HG02588 (cell line): ENCODE measurements around the gene EYA4.

Source experiments
- ATAC-seq: cut with Tn5 transposase; IDR thresholded peaks from one replicate; pipeline ENCODE4 v1.9.1; 2021; ENCODE audit warnings: mild to moderate bottlenecking, moderate library complexity; ENCODE audit not compliant: unreplicated experiment

Gene EYA4

DNA sequence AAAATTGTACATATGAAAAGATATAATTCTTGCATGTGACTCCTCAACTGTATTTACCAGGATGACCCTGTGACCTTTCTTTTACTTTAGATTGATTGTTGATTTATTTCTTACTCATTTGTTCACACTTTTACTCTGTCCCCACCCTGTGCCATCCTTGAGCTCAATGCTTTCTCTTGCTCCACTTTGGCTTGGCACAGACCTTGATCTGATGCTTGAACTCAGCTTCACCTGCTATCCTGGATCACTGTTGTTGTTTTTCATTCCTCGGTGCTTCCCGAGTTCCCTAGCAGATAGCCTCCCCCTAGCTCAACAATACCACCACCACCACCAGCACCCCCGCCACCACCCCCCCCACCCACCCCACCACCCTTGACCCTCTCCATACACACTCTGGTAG lies 102.1 kb downstream of the EYA4 start:
- ATAC-seq = no peak

GRCh38 chr6:133348846-133349245 lies 107.7 kb downstream of the EYA4 start:
- ATAC-seq = no peak

GRCh38 chr6:133350928-133351327 lies 109.8 kb downstream of the EYA4 start:
- ATAC-seq = no peak

DNA sequence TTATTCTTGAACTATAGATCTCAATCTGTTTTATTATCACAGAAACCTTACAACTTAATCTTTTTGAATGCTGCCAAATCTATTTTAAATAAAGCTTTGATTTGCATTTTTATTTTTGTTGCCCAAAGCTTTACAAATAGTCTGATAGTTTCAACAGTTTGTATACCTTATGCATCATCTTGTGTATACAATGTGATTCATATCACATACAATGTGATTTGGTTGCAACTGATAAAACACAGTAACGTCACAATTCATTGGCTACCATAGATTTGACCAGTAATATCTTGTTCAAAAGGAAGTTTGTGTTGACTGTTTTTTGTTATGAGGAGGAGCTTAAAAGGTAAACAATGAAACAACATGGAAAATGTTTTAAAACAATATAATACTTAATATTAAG lies 110.9 kb downstream of the EYA4 start:
- no peak for ATAC-seq

GRCh38 chr6:133353061-133353460 lies 111.9 kb downstream of the EYA4 start:
- ATAC-seq = no peak

GRCh38 chr6:133355922-133356321 lies 114.8 kb downstream of the EYA4 start:
- no peak for ATAC-seq

DNA sequence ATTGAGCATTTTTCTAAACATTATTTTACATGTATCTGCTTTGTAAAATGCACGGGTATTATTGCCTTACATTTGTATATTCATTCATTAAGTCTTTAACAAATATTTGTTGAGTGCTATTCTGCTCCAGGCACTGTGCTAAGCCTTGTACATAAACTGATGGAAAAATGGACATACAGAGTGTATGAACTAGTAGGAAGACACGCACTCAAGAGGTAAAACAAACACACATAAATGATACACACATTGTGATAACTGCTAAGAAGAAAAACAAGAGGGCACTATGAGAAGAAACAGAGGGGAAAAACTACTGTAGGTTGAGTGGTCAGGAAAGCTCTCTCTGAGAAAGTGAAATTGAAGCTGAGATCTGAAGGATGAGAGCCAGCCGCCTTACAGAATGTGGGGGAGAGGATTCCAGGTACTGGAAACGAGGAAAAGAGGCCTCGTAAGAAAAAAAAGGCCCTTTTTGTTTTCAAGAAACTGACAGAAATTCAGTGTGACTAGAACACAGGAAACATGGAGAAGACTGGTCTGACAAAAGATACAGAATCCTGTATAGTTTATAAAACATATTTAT lies 117.5 kb downstream of the EYA4 start:
- no peak for ATAC-seq

GRCh38 chr6:133359256-133359655 lies 118.1 kb downstream of the EYA4 start:
- no peak for ATAC-seq

- ATAC-seq = no peak
Measured at GRCh38 chr6:133359760-133360159, 118.6 kb downstream of the EYA4 start.

- no peak for ATAC-seq
Measured at GRCh38 chr6:133360194-133360593, 119.0 kb downstream of the EYA4 start.

DNA sequence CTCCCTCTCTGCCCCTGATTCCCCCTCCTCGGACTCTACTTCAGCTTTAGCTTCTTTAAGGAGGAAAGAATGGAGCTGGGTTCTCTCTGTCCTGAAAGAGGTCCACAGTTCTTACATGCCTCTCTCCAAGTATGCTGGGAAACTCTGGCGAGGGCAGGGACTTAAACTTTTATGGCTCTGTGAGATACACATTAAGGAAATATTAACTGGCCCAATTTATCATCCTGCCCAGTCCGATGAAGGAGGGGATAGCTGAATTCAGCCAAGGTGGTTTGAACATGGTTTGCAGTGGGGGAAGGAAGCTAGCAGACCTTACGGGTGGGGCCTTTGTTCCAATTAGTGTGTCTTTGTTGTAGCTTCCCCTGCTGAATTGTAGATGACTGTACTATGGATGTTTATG lies 121.7 kb downstream of the EYA4 start:
- ATAC-seq = no peak

- no peak for ATAC-seq
Measured at GRCh38 chr6:133368664-133369063, 127.5 kb downstream of the EYA4 start.

DNA sequence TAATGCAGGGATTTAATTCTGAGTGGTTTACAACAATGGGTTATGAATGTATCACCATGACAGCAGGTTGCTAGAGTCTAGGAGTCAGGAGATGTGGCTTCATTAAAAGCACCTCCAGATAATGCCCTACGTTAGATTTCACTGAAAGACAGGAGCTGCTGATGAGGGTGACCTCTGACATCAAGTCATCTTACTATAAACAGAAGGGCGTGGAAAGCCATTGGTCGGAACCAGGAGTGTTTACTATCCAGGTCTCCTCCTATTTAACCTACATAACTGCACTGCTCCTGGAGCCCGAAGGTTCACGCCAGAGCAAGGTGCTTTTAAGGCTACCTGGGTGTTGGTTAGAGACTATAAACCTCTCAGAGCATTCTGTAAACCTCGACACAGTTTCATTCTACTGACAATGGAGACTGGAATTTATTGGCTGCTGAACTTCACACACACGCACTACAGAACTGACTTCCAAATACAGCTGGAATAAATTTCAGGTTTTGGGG lies 128.7 kb downstream of the EYA4 start:
- ATAC-seq = no peak

DNA sequence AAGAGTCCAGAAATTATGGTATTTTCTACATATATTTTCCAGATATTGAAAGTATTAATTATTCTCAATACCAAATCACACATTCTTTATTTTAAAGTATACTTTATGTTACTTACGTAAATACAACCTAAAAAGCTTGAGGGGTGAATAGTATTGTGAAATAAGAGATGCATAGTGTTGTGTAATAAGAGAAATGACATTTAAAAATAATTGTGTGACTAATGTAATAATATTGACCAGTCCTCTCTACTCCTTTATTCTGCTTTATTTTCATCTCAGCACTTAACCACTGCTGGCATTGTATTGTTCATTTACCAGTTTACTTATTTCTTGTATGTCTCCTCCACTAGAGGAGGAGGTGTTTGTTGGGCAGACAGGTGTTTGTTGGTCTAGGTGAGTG lies 135.6 kb downstream of the EYA4 start:
- ATAC-seq = no peak

DNA sequence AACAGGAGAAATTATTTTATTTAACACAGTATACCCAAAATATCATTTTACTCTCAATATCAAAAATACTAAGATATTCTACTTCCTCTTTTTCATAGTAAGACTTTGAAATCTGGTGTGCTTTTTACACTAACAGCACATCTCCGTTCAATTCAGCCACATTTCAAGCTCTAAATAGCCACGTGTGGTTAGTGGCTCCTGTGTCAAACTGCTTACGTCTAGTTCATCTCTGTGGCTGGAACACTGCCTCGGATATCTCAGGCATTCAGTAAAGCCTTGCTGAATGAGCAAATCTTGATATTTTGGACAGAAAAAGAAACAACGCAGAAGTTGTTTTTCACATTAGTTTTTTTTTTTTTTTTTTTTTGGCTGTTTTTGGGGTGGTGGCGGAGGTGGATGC lies 136.1 kb downstream of the EYA4 start:
- ATAC-seq = no peak

- ATAC-seq = no peak
Measured at GRCh38 chr6:133380047-133380446, 138.9 kb downstream of the EYA4 start.

GRCh38 chr6:133380723-133381122 lies 139.6 kb downstream of the EYA4 start:
- no peak for ATAC-seq

DNA sequence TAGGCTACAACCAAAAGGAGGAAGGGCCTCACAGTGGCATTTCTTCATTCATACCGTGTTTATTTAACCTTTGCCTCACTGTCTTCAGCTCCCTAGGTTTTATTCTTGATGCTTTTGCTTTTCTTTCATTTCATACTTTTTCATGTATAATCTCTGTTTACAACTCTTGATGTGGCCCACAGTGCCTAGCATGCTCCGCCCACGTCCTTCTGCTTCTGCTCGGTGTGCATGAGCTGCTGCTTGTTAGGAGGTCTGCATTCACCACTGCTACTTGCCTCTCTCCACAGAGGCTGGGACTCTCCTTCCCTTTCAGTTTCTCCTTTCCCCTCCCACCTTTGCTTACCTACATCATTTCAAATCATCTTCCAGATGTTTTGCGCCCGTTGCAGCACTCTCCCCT lies 147.6 kb downstream of the EYA4 start:
- ATAC-seq = no peak

DNA sequence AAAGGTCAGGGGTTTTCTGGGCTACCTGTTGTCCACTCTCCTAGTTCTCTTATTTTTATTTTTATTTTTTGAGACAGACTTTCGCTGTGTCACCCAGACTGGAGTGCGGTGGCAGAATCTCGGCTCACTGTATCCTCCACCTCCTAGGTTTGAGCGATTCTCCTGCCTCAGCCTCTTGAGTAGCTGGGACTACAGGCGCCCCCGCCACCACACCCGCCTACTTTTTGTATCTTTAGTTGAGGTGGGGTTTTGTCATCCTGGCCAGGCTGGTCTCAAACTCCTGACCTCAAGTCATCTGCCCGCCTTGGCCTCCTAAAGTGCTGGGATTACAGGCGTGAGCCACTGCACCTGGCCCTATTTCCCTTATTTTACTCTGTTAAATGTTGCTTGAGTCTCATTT lies 149.0 kb downstream of the EYA4 start:
- no peak for ATAC-seq

DNA sequence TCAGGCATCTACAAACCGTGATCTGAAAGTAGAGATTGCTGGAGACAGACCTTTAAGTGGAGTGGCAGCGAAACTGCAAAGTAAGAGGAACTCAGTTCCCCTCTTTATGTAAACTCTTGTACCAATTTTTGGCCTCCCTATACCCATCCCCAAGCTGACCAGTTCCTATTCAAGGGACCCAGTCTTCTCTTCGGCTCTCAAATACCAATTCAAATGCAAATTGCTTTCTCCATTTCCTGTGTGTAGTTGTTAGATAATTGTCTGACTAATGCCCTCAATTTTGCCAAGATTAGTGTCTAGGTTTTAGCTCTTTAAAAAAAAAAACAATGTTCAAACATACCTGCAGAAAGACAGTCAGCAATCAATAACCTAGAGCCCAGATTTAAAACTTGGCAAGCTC lies 150.9 kb downstream of the EYA4 start:
- no peak for ATAC-seq

GRCh38 chr6:133392641-133393040 lies 151.5 kb downstream of the EYA4 start:
- no peak for ATAC-seq

GRCh38 chr6:133393891-133394290 lies 152.7 kb downstream of the EYA4 start:
- no peak for ATAC-seq

DNA sequence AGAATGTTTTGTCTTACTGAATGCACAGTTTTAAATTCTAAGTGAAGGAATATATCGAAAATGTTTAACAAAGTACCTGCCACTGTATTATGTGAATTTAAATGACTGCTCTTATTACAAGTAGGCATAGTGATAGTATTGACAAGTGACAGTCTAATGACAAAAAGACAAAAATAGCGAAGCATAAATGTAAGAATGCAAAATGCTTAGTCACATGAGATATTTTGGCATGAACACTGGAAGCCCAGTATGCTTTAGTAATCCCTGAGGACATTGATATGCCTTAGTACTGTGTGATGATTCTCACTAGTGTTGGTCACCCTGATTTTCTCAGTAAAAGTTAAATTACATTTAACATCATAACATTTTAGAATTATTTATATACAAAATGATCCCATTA lies 153.5 kb downstream of the EYA4 start:
- no peak for ATAC-seq
